Activated CD4-positive, alpha-beta T cell treated with anti-CD3 and anti-CD28 coated beads for 36 hours (primary cell): ENCODE results near the gene TAGLN. TPM values are rescaled to one million over a fixed set of nuclear protein-coding genes. Genes with fewer than 3 reads are reported as not detected.
"Not testable (repeated sequence)": the region's sequence is repeated elsewhere in the genome, so short reads cannot be mapped to it uniquely, and the experiment has no call there.

Experiments
- ATAC-seq: fragments of 200-7000 bp; cut with Tn5 transposase; one replicate; pipeline ENCODE4 v1.10.0; 2021; ENCODE audit warnings: mild to moderate bottlenecking, moderate library complexity
- CTCF ChIA-PET: fragments of 350-600 bp; sonication (Branson Sonifier 250); formaldehyde crosslinking; loops from one replicate; lab custom pipeline; 2021; ENCODE audit warnings: antibody characterized with exemption; lab: Charles Lee
- POLR2A ChIA-PET: fragments of 350-600 bp; sonication (Branson Sonifier 250); formaldehyde crosslinking; loops from one replicate; lab custom pipeline; 2021; ENCODE audit warnings: antibody characterized with exemption, inconsistent platforms; lab: Charles Lee
- DNase-seq: peaks from one replicate; pipeline ENCODE4 v3.0.0-alpha.2; 2020
- H3K27ac Mint-ChIP-seq: one replicate; pipeline ENCODE4 v1.8.0; 2021; ENCODE audit warnings: mixed read lengths
- H3K27me3 Mint-ChIP-seq: one replicate; pipeline ENCODE4 v1.8.0; 2021; ENCODE audit warnings: mixed read lengths
- H3K36me3 Mint-ChIP-seq: one replicate; pipeline ENCODE4 v1.8.0; 2021; ENCODE audit warnings: low read depth, mixed read lengths
- H3K4me1 Mint-ChIP-seq: one replicate; pipeline ENCODE4 v1.8.0; 2021; ENCODE audit warnings: mixed read lengths
- H3K4me3 Mint-ChIP-seq: one replicate; pipeline ENCODE4 v1.8.0; 2021; ENCODE audit warnings: mild to moderate bottlenecking, moderate library complexity, mixed read lengths
- H3K9me3 Mint-ChIP-seq: one replicate; pipeline ENCODE4 v1.8.0; 2021; ENCODE audit warnings: low read depth, mixed read lengths
- intact Hi-C, 2 experiments: fragments of 100-400 bp; cut with DNase I in 1 of 2; cut with micrococcal nuclease in 1 of 2; formaldehyde crosslinking; loops; one replicate each; pipeline versions ENCODE4 v1.14.2 to v1.15.1; 2022 to 2024; cut with DNase I, micrococcal nuclease
- total RNA-seq, 2 experiments: library from RNA; stranded (reverse); gene quantifications; one replicate each; pipeline ENCODE4 v1.2.3, GENCODE V29; 2021

Gene TAGLN
- total RNA-seq, 2 experiments from 2014 or later: 1.6 to 2.0 TPM

DNA sequence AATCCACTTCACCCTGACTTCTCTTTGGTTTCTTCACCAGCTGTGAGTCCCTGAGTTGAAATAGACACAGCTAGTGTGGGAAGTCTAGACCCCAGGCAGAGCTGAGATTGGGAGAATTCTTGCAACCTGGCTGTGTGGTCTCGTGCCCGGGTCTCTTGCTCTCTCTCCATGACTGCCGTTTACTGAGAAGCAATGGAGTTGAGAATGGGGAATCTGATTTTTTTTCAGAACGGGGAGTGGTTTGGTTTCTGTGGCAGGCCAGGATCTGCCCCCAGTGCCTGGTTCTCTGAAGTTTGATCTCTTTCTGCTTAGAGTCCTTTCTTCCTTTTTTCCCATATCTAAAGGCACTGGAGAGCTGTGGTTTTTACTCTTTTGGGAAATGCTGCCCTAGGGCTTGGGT is 19.1 kb upstream of the TAGLN start:
- H3K36me3 Mint-ChIP-seq: peaks cover 2% of the 10 kb centered on the region
- peaks cover 26% of the 10 kb centered on the region for H3K4me1 Mint-ChIP-seq
- H3K4me3 Mint-ChIP-seq: peak overlapping the region; percentile 87
- ChIA-PET POLR2A (interaction anchor here (0.6 to 1.6 kb wide), 3 partner anchors 8 to 50 kb away, joined by 3 to 5 read pairs (median 4); no protein-coding TSS in a partner anchor), CTCF (interaction anchor here (0.7 to 5.8 kb wide), 18 partner anchors 8 to 597 kb away, joined by 3 to 64 read pairs (median 6); partner anchors contain the start of genes PAFAH1B2 and PCSK7)
- intact Hi-C loops: loop anchor here in 1 of 2 experiments (5.0 kb wide), 1 partner anchor 147 kb away; the partner anchor contains the start of gene CEP164
- DNase-seq: no peak
- ATAC-seq: no peak
- H3K27me3 Mint-ChIP-seq: no peaks in the 10 kb centered on the region
- peak overlapping the region; percentile 72 for H3K27ac Mint-ChIP-seq
- no peaks in the 10 kb centered on the region for H3K9me3 Mint-ChIP-seq

DNA sequence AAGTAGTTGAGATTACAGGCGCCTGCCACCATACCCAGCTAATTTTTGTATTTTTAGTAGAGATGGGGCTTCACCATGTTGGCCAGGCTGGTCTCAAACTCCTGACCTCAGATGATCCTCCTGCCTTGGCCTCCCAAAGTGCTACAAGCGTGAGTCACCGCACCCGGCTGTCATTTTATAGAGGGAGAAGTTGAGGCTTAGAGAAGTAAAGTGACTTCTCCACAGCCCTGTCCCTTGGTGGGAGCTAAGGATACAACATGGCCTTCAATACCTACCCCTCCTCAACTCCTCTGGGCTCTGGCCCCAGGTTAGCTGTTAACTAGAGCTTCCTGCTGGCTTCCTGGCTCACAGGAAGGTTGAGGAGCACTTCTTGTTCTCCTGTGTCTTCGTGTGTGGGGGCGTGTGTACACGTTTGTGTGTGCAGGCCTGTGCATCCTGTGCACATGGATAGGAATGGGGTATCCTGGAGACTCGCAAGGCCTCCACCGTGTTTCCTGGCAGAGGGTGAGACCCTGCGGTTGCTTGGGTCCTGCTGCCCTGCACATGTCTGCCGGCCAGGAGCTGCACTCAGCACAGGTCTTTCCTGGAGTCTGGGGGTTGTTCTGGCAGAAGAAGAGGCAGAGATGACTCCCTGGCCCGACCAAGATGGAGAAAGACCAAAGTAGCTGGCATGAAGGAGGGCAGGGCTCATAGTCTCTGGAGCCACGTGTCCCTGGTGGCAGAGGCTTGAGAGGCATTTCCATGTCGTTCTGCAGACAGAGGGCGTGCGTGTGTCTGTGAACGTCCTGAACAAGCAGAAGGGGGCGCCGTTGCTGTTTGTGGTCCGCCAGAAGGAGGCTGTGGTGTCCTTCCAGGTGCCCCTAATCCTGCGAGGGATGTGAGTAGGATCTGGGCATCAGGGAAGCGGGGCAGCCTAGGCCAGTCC is 18.2 kb upstream of the TAGLN start:
- Mint-ChIP-seq H3K27me3 (no peaks in the 10 kb centered on the region), H3K4me3 (peak overlapping the region; percentile 87), H3K9me3 (no peaks in the 10 kb centered on the region), H3K27ac (peak overlapping the region; percentile 82), H3K36me3 (no peaks in the 10 kb centered on the region), H3K4me1 (peaks cover 26% of the 10 kb centered on the region)
- intact Hi-C loops: loop anchor here (1.0 to 5.0 kb wide), 2 partner anchors 45 to 146 kb away; partner anchors contain the start of gene CEP164 (in 1 of the 2)
- ATAC-seq (peak; percentile 75), DNase-seq (peak; percentile 88)
- POLR2A ChIA-PET: interaction anchor here (1.0 to 1.6 kb wide), 3 partner anchors 9 to 49 kb away, joined by 3 to 5 read pairs (median 3); no protein-coding TSS in a partner anchor
- CTCF ChIA-PET: interaction anchor here (0.7 to 5.8 kb wide), 20 partner anchors 8 to 409 kb away, joined by 3 to 64 read pairs (median 4); partner anchors contain the start of genes APOA5, PAFAH1B2 and PCSK7

GRCh38 chr11:117181586-117182550 is 17.3 kb upstream of the TAGLN start:
- H3K27me3 Mint-ChIP-seq: no peaks in the 10 kb centered on the region
- no peak overlapping the region for H3K27ac Mint-ChIP-seq
- POLR2A ChIA-PET: no interaction called here
- peaks cover 26% of the 10 kb centered on the region for H3K4me1 Mint-ChIP-seq
- intact Hi-C loops: loop anchor here (1.0 to 5.0 kb wide), 2 partner anchors 44 to 145 kb away; partner anchors contain the start of gene CEP164 (in 1 of the 2)
- H3K9me3 Mint-ChIP-seq: no peaks in the 10 kb centered on the region
- DNase-seq: no peak
- no peak for ATAC-seq
- H3K36me3 Mint-ChIP-seq: no peaks in the 10 kb centered on the region
- CTCF ChIA-PET: interaction anchor here (0.5 to 5.8 kb wide), 12 partner anchors 9 to 1985 kb away, joined by 3 to 64 read pairs (median 4); partner anchors contain the start of genes APOA5, PAFAH1B2 and PCSK7
- no peak overlapping the region for H3K4me3 Mint-ChIP-seq

DNA sequence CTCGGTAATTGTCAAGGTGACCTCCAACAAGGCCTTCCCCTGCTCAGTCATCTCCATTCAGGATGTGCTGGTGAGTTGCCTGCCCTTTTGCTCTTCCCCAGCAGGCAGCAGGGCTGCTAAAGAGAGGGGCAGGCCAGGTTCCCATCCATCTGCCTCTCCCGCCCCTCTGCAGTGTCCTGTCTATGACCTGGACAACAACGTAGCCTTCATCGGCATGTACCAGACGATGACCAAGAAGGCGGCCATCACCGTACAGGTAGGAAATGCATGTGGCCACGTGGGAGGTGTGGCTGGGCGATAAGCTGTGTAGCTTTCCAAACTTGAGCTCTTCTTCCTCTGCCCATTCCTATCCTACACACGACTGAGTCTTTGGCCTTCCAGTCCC is 16.6 kb upstream of the TAGLN start:
- no peaks in the 10 kb centered on the region for H3K27me3 Mint-ChIP-seq
- peaks cover 26% of the 10 kb centered on the region for H3K4me1 Mint-ChIP-seq
- ATAC-seq (no peak), DNase-seq (no peak)
- intact Hi-C loops: loop anchor here in 1 of 2 experiments (5.0 kb wide), 1 partner anchor 145 kb away; the partner anchor contains the start of gene CEP164
- H3K9me3 Mint-ChIP-seq: no peaks in the 10 kb centered on the region
- H3K27ac Mint-ChIP-seq: no peak overlapping the region
- H3K36me3 Mint-ChIP-seq: no peaks in the 10 kb centered on the region
- POLR2A ChIA-PET: no interaction called here
- CTCF ChIA-PET: interaction anchor here (0.6 to 5.8 kb wide), 4 partner anchors 10 to 1986 kb away, joined by 3 to 64 read pairs (median 10); no protein-coding TSS in a partner anchor
- H3K4me3 Mint-ChIP-seq: no peak overlapping the region

- H3K4me3 Mint-ChIP-seq, POLR2A ChIA-PET, ATAC-seq, DNase-seq, H3K9me3 Mint-ChIP-seq, H3K27ac Mint-ChIP-seq, H3K36me3 Mint-ChIP-seq, H3K27me3 Mint-ChIP-seq: not testable (repeated sequence)
- peaks cover 23% of the 10 kb centered on the region for H3K4me1 Mint-ChIP-seq
- intact Hi-C loops: loop anchor here in 1 of 2 experiments (5.0 kb wide), 1 partner anchor 144 kb away; the partner anchor contains the start of gene CEP164
- CTCF ChIA-PET: interaction anchor here (0.7 to 1.4 kb wide), 2 partner anchors 11 to 18 kb away, joined by 3 read pairs; no protein-coding TSS in a partner anchor
Measured at GRCh38 chr11:117183178-117183577, 16.0 kb upstream of the TAGLN start.

GRCh38 chr11:117183724-117184349 is 15.3 kb upstream of the TAGLN start:
- Mint-ChIP-seq H3K36me3 (no peaks in the 10 kb centered on the region), H3K9me3 (no peaks in the 10 kb centered on the region), H3K4me3 (no peak overlapping the region), H3K4me1 (peaks cover 19% of the 10 kb centered on the region), H3K27me3 (no peaks in the 10 kb centered on the region), H3K27ac (no peak overlapping the region)
- intact Hi-C loops: loop anchor here in 1 of 2 experiments (5.0 kb wide), 1 partner anchor 143 kb away; the partner anchor contains the start of gene CEP164
- CTCF ChIA-PET: interaction anchor here (0.7 to 1.4 kb wide), 2 partner anchors 10 to 19 kb away, joined by 3 read pairs; no protein-coding TSS in a partner anchor
- POLR2A ChIA-PET: no interaction called here
- DNase-seq: no peak
- no peak for ATAC-seq

- Mint-ChIP-seq H3K4me3 (no peak overlapping the region), H3K9me3 (no peaks in the 10 kb centered on the region), H3K27ac (no peak overlapping the region), H3K4me1 (peaks cover 4% of the 10 kb centered on the region), H3K27me3 (no peaks in the 10 kb centered on the region), H3K36me3 (peaks cover 2% of the 10 kb centered on the region)
- POLR2A ChIA-PET: no interaction called here
- no peak for ATAC-seq
- CTCF ChIA-PET: interaction anchor here (0.6 kb wide), 1 partner anchor 47 kb away, joined by 3 read pairs; no protein-coding TSS in a partner anchor
- no peak for DNase-seq
- intact Hi-C loops: no loop called here
Measured at GRCh38 chr11:117185736-117186430, 13.3 kb upstream of the TAGLN start.

- Mint-ChIP-seq H3K27ac (no peak overlapping the region), H3K4me1 (no peaks in the 10 kb centered on the region), H3K36me3 (peaks cover 2% of the 10 kb centered on the region), H3K4me3 (no peak overlapping the region), H3K27me3 (no peaks in the 10 kb centered on the region), H3K9me3 (no peaks in the 10 kb centered on the region)
- intact Hi-C loops: no loop called here
- ATAC-seq (no peak), DNase-seq (no peak)
- CTCF ChIA-PET: interaction anchor here (0.6 kb wide), 1 partner anchor 47 kb away, joined by 3 read pairs; no protein-coding TSS in a partner anchor
- POLR2A ChIA-PET: interaction anchor here (0.7 kb wide), 1 partner anchor 404 kb away, joined by 3 read pairs; no protein-coding TSS in a partner anchor
Measured at GRCh38 chr11:117186431-117186761, 12.8 kb upstream of the TAGLN start.

- intact Hi-C loops: no loop called here
- Mint-ChIP-seq H3K36me3 (peaks cover 2% of the 10 kb centered on the region), H3K4me1 (no peaks in the 10 kb centered on the region), H3K9me3 (no peaks in the 10 kb centered on the region), H3K4me3 (no peak overlapping the region), H3K27ac (no peak overlapping the region), H3K27me3 (no peaks in the 10 kb centered on the region)
- ATAC-seq (no peak), DNase-seq (no peak)
- POLR2A ChIA-PET: interaction anchor here (0.7 kb wide), 1 partner anchor 405 kb away, joined by 3 read pairs; no protein-coding TSS in a partner anchor
- CTCF ChIA-PET: interaction anchor here (0.6 kb wide), 1 partner anchor 8 kb away, joined by 3 read pairs; the partner anchor contains the start of gene SIDT2
Measured at GRCh38 chr11:117187007-117187406, 12.2 kb upstream of the TAGLN start.
